GM21723 (cell line): Measurements from ENCODE around the gene DNAH3.
"Not testable (repeated sequence)": the region's sequence is repeated elsewhere in the genome, so short reads cannot be mapped to it uniquely, and the experiment has no call there.

ENCODE experiments used
- ATAC-seq: cut with Tn5 transposase; IDR thresholded peaks from one replicate; pipeline ENCODE4 v1.9.1; 2021; ENCODE audit warnings: mild to moderate bottlenecking, moderate library complexity; ENCODE audit not compliant: unreplicated experiment

The DNAH3 gene

DNA sequence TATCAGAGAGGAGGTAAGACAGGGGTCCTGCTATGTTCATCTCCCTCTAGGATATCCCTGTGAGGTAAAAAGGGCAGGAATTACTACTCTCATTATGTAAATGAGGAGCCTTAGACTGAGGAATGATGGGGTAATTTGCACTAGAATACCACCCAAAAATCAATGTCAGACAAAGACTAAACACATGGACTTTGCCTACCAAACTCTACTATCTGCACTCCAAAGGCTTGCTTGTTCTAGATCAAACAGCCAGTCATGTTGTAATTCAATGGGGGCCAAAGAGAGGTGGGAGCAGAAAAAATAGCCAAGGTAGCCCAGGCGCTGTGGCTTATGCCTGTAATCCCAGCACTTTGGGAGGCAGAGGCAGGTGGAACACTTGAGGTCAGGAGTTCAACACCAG is 129.3 kb downstream of the DNAH3 start:
- ATAC-seq, result no peak

DNA sequence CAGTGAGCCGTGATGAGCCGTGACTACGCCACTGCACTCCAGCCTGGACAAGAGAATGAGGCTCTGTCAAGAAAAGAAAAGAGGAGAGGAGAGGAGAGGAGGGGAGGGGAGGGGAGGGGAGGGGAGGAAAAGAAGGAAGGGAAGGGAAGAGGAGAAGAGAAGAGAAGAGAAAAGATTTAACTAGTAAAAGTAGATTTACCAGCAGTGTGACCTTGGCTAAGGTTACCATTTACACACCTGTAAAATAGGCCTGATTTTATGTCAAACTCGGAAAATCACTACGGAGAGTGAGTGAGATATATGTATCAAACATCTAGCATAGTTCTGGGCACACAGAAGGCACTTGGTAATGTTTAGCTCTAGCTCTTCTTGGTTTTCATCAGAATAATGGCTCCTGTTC is 140.8 kb downstream of the DNAH3 start:
- no peak for ATAC-seq

DNA sequence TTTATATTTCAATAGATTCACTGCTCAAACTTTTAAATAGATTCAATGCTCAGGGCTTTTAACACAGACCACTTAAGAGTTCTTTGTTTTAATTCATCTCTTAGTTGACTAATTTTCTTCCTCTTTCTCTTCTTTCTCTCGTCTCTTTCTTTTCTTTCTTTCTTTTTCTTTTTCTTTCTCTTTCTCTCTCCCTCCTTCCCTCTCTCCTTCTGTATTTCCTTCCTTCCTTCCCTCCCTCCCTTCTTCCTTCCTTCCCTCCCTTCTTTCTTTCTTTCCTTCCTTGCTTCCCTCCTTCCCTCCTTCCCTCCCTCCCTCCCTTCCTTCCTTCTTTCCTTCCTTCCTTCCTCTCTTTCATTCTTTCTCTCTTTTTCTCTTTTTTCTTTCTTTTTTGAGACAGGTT is 145.6 kb downstream of the DNAH3 start:
- no peak for ATAC-seq

DNA sequence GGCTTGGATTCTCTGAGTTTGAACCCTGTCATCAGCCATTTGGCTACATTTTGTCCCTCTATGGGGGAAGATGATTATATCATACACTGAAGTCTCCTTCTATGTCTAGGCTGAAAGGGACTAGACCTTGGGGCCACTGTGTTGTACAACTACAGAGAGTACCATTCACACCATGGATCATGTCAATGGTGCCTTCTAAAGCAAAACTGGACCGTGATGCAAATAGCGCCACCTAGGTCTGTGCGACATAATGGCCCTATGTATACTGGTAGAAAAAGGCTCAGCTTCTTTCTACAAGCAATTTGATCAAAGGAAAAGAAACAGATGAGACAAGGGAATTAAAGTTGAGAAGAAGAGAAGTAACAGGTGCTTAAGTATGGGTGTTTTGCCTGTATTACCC is 149.4 kb downstream of the DNAH3 start:
- ATAC-seq, result no peak

DNA sequence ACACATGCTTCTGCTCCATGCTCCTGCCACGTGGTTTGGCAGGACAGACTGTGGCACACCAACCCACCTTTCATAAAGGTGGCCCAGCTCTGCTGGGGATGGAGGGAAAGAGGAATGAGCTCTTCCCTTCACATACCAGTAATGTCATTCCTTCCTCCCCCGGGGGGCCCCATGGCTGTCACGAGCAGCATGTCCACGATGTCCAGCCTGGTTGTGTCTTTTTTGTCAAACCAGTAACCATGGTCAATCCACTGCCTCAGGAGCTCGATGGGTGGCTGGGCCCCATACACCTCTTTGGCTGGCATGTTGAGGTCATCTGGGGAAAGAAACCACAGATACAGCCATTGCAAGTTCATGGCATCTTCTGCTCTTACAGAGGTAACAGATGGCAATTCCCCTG is 153.5 kb downstream of the DNAH3 start:
- ATAC-seq, result no peak

DNA sequence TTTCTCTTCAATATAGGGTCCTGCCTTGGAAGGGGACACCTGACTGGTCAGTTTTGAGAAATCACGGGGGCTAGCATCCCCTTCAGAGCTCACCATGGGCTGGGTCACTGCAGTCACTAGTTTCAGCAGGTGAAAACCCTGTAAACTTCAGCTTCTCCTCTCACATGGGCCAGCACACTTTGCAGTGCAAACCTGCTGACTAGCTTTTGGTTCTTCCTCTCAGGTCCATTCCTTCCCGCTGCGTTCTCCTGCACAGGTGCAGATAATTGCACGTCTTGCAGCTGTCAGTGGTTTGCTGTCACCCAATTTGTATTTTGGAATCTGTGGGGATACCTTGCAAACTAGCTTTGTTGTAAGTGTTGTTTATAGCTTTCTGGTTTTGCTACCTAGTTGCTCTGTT is 154.9 kb downstream of the DNAH3 start:
- no peak for ATAC-seq

DNA sequence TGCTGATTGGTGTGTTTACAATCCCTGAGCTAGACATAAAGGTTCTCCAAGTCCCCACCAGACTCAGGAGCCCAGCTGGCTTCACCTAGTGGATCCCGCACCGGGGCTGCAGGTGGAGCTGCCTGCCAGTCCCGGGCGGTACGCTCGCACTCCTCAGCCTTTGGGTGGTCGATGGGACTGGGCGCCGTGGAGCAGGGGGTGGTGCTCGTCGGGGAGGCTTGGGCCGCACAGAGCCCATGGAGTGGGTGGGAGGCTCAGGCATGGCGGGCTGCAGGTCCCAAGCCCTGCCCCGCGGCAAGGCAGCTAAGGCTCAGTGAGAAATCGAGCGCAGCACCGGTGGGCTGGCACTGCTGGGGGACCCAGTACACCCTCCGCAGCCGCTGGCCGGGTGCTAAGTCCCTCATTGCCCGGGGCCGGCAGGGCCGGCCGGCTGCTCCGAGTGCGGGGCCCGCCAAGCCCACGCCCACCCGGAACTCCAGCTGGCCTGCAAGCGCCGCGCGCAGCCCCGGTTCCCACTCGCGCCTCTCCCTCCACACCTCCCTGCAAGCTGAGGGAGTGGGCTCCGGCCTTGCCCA is 161.1 kb downstream of the DNAH3 start:
- ATAC-seq, result not testable (repeated sequence)

DNA sequence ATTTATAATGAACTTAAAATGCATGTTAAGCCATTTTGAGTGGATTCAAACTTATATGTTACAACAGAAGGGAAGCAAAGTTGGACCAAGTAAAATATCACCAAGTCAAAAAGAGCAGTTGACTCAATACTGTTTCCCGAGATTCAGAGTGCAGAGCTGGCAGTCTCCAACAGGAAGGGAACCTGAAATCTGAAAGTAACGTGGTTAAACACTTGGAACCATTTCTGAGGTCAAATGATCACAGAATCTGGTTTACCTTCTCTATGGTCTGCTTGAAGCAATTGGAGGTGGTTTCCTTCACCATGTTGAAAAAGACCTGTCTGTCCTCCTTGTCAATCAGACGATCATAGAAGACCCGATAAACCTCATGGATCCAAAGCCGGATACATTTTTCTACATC is 163.6 kb downstream of the DNAH3 start:
- no peak for ATAC-seq

DNA sequence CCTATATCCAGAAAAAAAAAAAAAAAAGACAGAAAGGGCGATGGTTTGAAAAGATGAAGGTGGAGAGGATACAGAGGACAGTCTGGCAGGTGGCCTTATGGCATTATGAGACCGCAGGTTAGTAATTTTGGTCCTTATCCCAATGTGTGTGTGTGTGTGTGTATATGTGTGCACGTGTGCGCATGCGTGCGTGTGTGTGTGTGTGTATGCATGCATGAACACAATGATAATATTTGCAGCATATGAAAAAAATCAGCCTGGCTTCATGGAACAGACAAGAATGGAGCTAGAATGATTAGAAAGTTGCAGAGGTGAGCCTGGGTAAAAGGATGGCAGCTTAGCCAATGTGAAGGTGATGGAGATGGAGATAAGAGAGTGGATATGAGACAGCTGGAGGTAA is 166.6 kb downstream of the DNAH3 start:
- no peak for ATAC-seq

DNA sequence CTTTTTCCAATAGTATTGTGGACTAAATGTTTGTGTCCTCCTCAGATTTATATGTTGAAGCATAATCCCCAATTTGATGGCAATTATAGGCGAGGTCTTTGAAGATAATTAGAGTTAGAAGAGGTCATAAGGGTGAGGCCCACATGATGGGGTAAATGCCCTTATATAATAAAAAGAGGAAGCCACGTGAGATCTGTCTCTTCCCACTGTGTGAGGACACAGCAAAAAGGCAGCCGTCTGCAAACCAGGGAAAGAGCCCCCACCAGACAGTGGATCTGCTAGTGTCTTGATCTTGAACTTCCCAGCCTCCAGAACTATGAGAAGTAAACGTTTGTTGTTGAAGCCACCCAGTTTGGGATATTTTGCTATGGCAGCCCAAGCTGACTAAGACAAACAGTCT is 174.1 kb downstream of the DNAH3 start:
- ATAC-seq, result no peak

DNA sequence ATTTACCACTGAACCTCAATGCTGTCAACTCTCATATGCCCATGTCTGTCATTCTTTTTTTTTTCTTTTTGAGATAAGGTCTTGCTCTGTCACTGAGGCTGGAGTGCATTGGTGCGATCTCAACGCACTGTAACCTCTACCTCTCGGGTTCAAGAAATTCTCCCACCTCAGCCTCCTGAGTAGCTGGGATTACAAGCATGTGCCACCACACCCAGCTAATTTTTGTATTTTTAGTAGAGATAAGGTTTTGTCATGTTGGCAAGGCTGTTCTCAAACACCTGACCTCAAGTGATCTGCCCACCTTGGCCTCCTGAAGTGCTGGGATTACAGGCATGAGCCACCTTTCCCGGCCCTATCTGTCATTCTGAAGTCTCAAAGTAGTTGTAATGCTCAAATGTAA is 177.4 kb downstream of the DNAH3 start:
- ATAC-seq, result not testable (repeated sequence)

DNA sequence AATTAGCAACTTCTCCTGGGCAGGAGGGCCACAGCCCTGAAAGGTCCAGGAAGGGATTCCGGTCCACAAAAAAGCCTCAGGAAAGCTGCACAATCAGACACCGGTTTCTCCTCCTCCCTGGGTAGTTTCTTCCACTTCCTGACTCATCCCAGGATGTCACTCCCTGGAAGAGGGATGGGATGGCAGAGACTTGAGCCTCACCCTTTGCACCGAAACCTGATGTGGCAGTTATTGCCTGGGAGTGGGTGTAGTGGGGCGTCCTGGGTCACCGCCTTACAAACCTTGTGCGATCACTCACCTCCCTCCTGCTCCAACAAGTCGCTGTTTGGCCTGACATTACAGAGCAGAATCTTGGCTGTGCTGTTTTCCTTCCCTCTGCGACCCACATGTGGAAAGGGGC is 179.2 kb downstream of the DNAH3 start:
- ATAC-seq, result no peak

DNA sequence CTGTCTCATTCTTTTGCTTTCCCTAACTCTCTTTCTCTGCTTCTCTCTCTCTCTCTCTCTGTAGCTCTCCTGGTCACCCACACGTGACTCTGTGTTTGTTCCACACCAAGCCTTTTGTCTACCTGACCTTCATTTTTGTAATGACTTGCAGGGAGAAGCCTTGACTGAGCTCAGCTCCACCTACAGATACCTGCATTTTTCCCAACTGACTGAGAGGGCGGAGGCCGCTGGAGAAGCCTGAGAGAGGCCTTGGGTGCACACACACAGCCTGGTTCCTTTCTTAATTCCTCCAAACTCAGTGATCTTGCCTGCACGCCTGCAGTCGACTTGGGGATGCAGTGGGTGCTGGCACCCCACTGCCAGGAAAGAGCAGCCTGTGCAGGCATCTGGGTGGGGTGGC is 181.3 kb downstream of the DNAH3 start:
- no peak for ATAC-seq

DNA sequence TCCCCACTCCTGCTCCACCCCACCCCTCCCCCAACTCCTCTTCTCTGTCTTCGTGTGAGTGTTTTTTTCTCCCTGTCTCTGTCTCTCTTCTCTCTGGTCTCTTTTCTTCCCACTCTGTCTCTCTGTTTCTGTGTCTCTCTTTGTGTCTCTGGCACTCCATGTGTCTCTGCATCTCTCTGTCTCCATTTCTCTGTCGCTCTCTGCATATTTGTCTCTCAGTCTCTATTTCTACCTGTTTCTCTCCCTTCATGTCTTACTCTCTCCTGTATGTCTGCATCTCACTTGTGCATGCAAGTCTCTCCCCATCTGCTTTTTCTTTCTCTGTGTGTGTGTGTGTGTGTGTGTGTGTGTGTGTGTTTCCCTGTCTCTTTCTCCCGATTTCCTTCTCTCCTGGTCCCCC is 181.9 kb downstream of the DNAH3 start:
- ATAC-seq, result no peak

DNA sequence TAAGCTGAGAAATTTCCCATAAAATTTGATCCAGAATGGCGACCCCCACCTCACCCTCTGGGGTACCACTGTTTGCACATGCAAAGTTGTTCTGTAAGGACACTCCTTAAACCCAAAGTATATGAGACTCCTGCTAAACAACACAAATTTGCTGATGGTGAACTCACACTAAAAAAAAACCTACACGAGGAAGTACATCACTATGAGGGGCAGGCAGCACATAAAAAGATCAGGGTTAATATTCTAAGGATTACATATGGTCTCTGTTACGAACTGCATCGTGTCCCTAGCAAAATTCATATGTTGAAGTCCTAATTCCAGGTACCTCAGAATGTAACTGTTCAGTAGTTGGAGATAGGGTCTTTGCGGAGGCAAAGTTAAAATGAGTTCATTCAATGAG is 189.7 kb downstream of the DNAH3 start:
- ATAC-seq, result no peak

DNA sequence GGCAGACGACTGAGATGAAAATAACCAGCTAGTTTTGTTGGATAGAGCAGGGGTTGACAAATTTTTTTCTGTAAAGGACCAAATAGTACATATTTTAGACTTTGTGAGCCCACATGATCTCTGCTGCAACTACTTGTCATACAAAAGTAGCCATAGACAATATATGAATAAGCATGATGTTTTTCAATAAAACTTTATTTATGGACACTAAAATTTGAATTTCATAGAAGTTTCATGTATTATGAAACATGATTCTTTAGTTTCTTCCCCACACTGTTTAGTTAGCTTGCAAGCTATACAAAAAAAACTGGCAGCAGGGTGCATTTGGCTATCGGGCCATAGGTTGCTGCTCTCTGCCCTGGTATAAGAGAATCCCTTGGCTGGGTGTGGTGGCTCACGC is 193.5 kb downstream of the DNAH3 start:
- ATAC-seq, result no peak

DNA sequence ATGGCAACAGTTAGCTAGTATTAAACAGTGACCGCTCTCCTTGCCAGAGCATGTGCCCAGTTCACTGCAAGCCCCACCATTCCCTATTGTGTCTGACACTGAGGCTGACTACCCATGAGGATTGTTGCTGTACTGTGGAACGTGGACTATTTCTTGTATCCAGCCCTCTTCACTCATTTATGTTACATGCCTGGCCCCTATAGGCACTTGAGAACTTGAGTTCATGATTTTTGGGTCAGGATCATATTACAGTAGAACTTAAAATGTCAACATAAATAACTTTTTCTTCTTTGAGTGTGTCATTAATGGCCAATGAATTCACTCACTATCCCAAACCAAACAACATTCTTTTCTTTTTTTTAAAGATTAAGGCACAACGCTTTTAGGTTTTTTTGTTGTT is 194.3 kb downstream of the DNAH3 start:
- no peak for ATAC-seq

DNA sequence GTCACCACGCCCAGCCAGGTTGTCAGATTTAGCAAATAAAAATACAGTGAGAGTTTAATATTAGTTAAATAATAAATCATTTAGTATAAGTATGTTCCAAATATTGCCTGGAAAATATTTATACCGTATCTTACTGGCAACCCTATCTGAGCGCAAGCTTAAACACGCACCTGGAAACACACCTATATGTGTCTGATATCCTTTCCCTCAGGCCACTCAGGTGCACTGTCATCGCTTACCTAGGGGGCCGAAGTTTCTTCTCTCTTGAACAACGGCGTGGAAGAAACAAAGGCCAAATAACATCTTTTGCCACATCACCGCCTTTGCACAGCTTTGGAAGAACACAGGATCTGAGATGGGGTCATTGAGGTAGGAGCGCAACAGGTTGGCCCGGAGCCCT is 196.1 kb downstream of the DNAH3 start:
- no peak for ATAC-seq

DNA sequence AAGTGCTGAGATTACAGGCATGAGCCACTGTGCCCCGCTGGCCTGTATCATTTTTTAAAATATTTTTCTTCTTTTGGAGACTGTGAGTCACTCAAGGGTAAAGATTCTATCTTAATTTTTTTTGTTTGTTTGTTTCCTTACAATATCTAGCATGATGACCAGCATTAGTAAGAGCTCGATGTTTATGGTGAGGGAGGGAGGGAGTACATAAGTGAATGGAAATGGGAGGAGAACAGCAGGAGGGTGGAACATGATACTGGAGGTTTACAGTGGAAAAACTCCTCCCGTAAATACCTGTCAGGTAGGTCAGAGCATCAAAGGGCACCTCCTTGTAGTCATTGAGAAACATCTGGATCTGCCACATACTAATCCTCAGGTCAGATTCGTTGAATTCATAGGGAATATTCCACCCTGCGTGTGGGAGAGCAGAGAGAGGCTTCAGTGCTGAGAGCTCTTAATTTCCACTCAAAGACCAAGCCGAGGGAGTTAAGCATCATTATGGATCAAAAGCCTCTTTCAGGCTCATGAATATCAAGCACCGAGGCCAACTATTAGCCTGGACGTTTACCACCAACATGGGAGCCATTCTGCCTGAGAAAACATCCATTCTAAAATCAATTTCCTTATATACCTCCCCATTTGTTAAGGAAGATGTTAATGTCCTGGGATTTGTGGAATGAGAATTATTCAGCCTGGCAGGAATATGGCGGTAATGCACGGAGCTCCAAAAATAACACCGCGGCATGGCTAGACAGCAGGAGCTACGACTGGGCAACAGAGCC is 198.3 kb downstream of the DNAH3 start:
- no peak for ATAC-seq

DNA sequence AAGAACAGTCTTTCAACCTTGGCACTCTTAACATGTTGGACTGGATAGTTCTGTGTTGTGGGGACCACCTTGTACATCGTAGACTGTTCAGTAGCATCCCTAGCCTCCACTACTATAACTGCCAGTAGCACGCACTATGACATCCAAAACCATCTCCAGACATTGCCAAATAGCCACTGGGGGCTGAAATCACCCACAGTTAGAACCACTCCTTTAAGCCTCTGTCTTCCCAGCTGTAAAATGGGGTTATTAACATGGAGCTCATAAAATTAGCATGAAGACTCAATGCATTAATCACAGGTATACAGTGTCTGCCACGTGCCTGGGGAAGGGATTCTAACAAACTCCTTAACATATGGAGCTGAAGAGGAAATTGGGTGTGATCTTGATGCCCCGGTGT is 200.4 kb downstream of the DNAH3 start:
- no peak for ATAC-seq

DNA sequence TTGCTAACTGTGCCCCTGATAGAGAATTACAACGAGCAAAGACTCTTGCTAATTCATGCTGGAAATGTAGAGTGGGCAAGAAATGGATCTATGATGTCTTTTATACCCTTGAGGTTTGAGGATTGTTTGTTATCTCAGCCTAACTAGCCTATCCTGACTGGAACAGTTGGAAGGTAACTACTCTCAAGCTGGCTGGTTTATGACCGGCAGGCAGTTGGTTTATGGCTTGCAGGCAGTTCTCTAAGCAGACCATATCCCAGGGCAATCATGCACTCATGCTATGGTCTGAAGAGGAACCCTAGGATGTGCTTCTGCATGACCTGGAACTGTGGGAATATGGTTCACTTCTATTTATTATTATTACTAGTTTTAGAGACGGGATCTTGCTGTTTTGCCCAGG is 201.0 kb downstream of the DNAH3 start:
- no peak for ATAC-seq

DNA sequence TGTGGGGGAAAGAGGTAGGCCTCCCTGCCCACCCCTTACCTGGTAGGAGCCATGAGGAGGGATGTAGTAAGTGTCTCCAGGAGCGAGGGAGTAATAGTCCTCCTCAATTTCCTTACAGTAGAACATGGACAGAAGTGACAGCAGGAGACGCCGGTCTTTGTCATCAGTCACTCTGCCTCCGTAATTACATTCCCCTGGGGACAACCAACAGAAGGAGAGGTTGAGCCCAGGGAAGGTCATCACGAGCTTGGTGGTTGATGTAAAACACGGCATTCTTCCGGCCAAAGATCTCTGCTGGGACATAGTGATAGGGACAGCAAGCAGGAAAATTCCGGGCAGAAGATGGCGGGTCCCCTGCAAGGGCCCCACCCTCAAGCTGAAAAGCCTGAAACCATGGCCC is 202.2 kb downstream of the DNAH3 start:
- ATAC-seq, result no peak

DNA sequence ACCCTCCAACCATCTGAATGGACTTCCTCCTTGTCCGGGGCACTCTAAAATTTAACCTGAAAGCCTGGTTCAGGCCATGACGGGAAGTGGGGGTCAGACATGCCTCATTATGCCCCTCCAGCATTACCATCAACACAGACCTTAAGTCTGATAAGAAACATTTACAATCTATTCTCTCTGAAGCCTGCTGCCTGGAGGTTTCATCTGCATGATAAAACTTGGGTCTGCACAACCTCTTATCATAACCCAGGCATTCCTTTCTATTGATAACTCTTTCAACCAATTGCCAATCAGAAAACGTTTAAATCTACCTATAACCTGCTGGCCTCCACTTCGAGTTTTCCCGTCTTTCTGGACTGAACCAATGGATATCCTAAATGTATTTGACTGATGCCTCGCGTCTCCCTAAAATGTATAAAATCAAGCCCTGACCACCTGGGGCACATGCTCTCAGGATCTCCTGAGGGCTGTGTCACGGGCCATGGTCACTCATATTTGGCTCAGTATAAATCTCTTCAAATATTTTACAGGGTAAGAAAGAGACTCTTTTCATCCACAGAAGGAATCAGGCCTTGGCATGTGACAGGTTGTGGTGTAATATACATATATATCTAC is 204.5 kb downstream of the DNAH3 start:
- no peak for ATAC-seq
